B cell (primary cell): ENCODE measurements around the gene ARL13A. TPM values are rescaled to one million over a fixed set of nuclear protein-coding genes. Genes with fewer than 3 reads are reported as not detected.

Experiments
- ATAC-seq: fragments of 200-7000 bp; cut with Tn5 transposase; one replicate; pipeline ENCODE4 v1.10.0; 2021; ENCODE audit warnings: low read depth, mild to moderate bottlenecking, moderate number of reproducible peaks, moderate library complexity
- CTCF ChIA-PET: fragments of 350-600 bp; sonication (Branson Sonifier 250); formaldehyde crosslinking; loops from one replicate; lab custom pipeline; 2021; ENCODE audit warnings: antibody characterized with exemption, inconsistent platforms; lab: Charles Lee
- POLR2A ChIA-PET: fragments of 350-600 bp; sonication (Branson Sonifier 250); formaldehyde crosslinking; loops from one replicate; lab custom pipeline; 2021; ENCODE audit warnings: antibody characterized with exemption; lab: Charles Lee
- DNase-seq: peaks from one replicate; pipeline ENCODE4 v3.0.0; 2013
- H2AFZ ChIP-seq: 2 replicates; pipeline ENCODE4 v1.6.1; 2012; ENCODE audit warnings: mild to moderate bottlenecking, low read depth, low read length; ENCODE audit not compliant: insufficient read depth, poor library complexity, severe bottlenecking
- H3K27ac ChIP-seq, 2 donors: 1 replicate in 1 of 2; 2 replicates in 1 of 2; pipeline ENCODE4 v1.5.1; 2012 to 2013; ENCODE audit warnings: low read length in 2 of 2, mild to moderate bottlenecking in 2 of 2, moderate library complexity in 1 of 2
- H3K27me3 ChIP-seq, 4 experiments: fragments of 200-600 bp in 1 of 4; sonication (generic) in 1 of 4; replicated peaks in 1 of 4; 1 replicate in 2 of 4; 2 replicates in 2 of 4; pipeline versions ENCODE4 v1.6.1 to v1.7.0; 2013 to 2016; ENCODE audit warnings: low read length in 3 of 4, mild to moderate bottlenecking in 2 of 4, mixed read lengths in 1 of 4, moderate library complexity in 1 of 4; ENCODE audit not compliant: insufficient read depth in 4 of 4, control insufficient read depth in 3 of 4; ENCODE audit errors: control extremely low read depth in 1 of 4
- H3K36me3 ChIP-seq, 2 experiments: replicated peaks in 1 of 2; 1 replicate in 1 of 2; 2 replicates in 1 of 2; pipeline versions ENCODE4 v1.6.1 to v1.7.1; 2013; ENCODE audit warnings: low read length in 1 of 2; ENCODE audit not compliant: insufficient read depth in 2 of 2, control insufficient read depth in 1 of 2; ENCODE audit errors: control extremely low read depth in 1 of 2, extremely low read depth in 1 of 2
- H3K4me1 ChIP-seq, 2 donors: fragments of 200-600 bp in 1 of 2; sonication (generic) in 1 of 2; 1 replicate in 1 of 2; 2 replicates in 1 of 2; pipeline versions ENCODE4 v1.5.1 to v1.6.1; 2013 to 2017; ENCODE audit warnings: low read length in 2 of 2; ENCODE audit not compliant: control insufficient read depth in 2 of 2, insufficient read depth in 2 of 2
- H3K4me2 ChIP-seq: replicated peaks from 2 replicates; pipeline ENCODE3; 2012; ENCODE audit warnings: mild to moderate bottlenecking, low read depth, low read length; ENCODE audit not compliant: poor library complexity, severe bottlenecking
- H3K4me3 ChIP-seq, 5 experiments: fragments of 200-600 bp in 1 of 5; sonication (generic) in 1 of 5; 1 replicate in 3 of 5; 2 replicates in 2 of 5; pipeline versions ENCODE4 v1.5.1 to v1.7.0; 2011 to 2016; ENCODE audit warnings: low read length in 4 of 5, mild to moderate bottlenecking in 4 of 5, low read depth in 2 of 5, control low read depth in 1 of 5, moderate library complexity in 1 of 5; ENCODE audit not compliant: insufficient read depth in 1 of 5; ENCODE audit errors: control extremely low read depth in 1 of 5, extremely low read depth in 1 of 5
- H3K79me2 ChIP-seq: fragments of 200-600 bp; sonication (generic); one replicate; pipeline ENCODE4 v1.6.0; 2016; ENCODE audit warnings: low read length; ENCODE audit not compliant: control insufficient read depth, insufficient read depth
- H3K9ac ChIP-seq: fragments of 200-600 bp; sonication (generic); 2 replicates; pipeline ENCODE4 v1.6.1; 2017; ENCODE audit warnings: mild to moderate bottlenecking, low read length, moderate library complexity
- H3K9me3 ChIP-seq, 3 donors: one replicate each; pipeline versions ENCODE4 v1.6.1 to v1.7.1; 2013; ENCODE audit warnings: low read length in 2 of 3; ENCODE audit not compliant: control insufficient read depth in 2 of 3, insufficient read depth in 1 of 3; ENCODE audit errors: control extremely low read depth in 1 of 3
- H4K20me1 ChIP-seq: 2 replicates; pipeline ENCODE4 v1.6.0; 2012; ENCODE audit warnings: mild to moderate bottlenecking, low read length; ENCODE audit not compliant: insufficient read depth, control insufficient read depth, poor library complexity, severe bottlenecking
- H3K27ac Mint-ChIP-seq: one replicate; pipeline ENCODE4 v1.8.0; 2021; ENCODE audit warnings: mixed read lengths
- H3K27me3 Mint-ChIP-seq: one replicate; pipeline ENCODE4 v1.8.0; 2021; ENCODE audit warnings: mixed read lengths
- H3K4me1 Mint-ChIP-seq: one replicate; pipeline ENCODE4 v1.8.0; 2021; ENCODE audit warnings: mixed read lengths
- H3K4me3 Mint-ChIP-seq: one replicate; pipeline ENCODE4 v1.8.0; 2021; ENCODE audit warnings: mixed read lengths
- H3K9me3 Mint-ChIP-seq: one replicate; pipeline ENCODE4 v1.8.0; 2022; ENCODE audit warnings: mixed read lengths; ENCODE audit not compliant: insufficient read depth
- CTCF ChIP-seq: fragments of 200-600 bp; IDR thresholded peaks from one replicate; pipeline ENCODE4 v1.8.0; 2022; ENCODE audit warnings: antibody characterized with exemption, mild to moderate bottlenecking
- EZH2 ChIP-seq: IDR thresholded peaks from 2 replicates; pipeline ENCODE4 v1.6.1; 2012; ENCODE audit warnings: borderline replicate concordance, low read depth, mild to moderate bottlenecking, moderate library complexity, low read length; ENCODE audit not compliant: insufficient read depth, poor library complexity, severe bottlenecking
- WGBS: methylation state at CpG from one replicate; pipeline ENCODE4 v1.1.5; 2013; ENCODE audit warnings: missing lambda C conversion rate; ENCODE audit not compliant: insufficient coverage; 5-methylcytosine and 5-hydroxymethylcytosine counted together
- intact Hi-C: fragments of 100-400 bp; cut with micrococcal nuclease; formaldehyde crosslinking; loops from one replicate; pipeline ENCODE4 v1.10.0; 2022
- polyA plus RNA-seq: library from polyadenylated mRNA; depleted of rRNA; stranded (reverse); fragments of >200 nt; gene quantifications from 2 replicates; pipeline ENCODE4 v1.2.3, GENCODE V29; 2012
- total RNA-seq, 2 donors: library from RNA; stranded (reverse); fragments of 120-200 nt in 1 of 2; gene quantifications; 1 replicate in 1 of 2; 2 replicates in 1 of 2; pipeline versions ENCODE4 v1.2.3 to v1.2.4, GENCODE V29; 2013 to 2022

ARL13A gene
- total and polyA plus RNA-seq, 2 donors (not counting 1 experiment from before 2014, with no cell fraction given) = not detected

DNA sequence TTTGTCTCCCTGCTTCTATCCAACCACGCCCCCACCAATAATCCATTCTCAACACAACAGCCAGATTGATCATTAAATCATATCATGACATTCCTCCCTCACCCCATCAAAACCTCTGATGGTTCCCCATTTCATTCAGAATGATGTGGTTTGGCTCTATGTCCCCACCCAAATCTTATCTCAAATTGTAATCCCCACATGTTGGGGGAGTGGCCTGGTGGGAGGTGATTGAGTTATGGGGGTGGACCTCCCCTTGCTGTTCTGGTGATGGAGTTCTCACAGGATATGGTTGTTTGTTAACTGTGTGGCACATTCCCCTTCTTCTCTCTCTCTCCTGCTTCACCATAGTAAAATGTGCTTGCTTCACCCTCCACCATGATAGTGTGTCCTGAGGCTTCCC, 59.1 kb downstream of the ARL13A start:
- Histone ChIP-seq H3K4me2 (no peak overlapping the region), H3K27me3 (no peaks in the 10 kb centered on the region), H3K79me2 (no peaks in the 10 kb centered on the region), H3K27ac (no peak overlapping the region), H4K20me1 (no peaks in the 10 kb centered on the region), H3K4me1 (no peaks in the 10 kb centered on the region), H3K4me3 (no peak overlapping the region), H3K9ac (no peak overlapping the region), H3K36me3 (peaks cover 0 to 27% of the 10 kb centered on the region in 2 experiments), H2AFZ (no peak overlapping the region), H3K9me3 (no peaks in the 10 kb centered on the region)
- Mint-ChIP-seq H3K27me3 (no peaks in the 10 kb centered on the region), H3K4me3 (no peak overlapping the region), H3K9me3 (no peaks in the 10 kb centered on the region), H3K4me1 (no peaks in the 10 kb centered on the region), H3K27ac (no peak overlapping the region)
- ChIA-PET POLR2A (no interaction called here), CTCF (no interaction called here)
- no peak for DNase-seq
- intact Hi-C loops = no loop called here
- TF ChIP-seq CTCF (no peak), EZH2 (no peak)
- WGBS = no CpG with 5 or more reads among the region's 1 CpG
- no peak for ATAC-seq

GRCh38 chrX:101029665-101030064, 60.2 kb downstream of the ARL13A start:
- ChIA-PET POLR2A (no interaction called here), CTCF (no interaction called here)
- intact Hi-C loops = no loop called here
- Histone ChIP-seq H3K4me1 (no peaks in the 10 kb centered on the region), H3K27me3 (no peaks in the 10 kb centered on the region), H3K79me2 (no peaks in the 10 kb centered on the region), H3K4me2 (no peak overlapping the region), H3K9me3 (no peaks in the 10 kb centered on the region), H3K9ac (no peak overlapping the region), H3K27ac (no peak overlapping the region), H3K36me3 (peaks cover 0 to 26% of the 10 kb centered on the region in 2 experiments), H2AFZ (no peak overlapping the region), H4K20me1 (no peaks in the 10 kb centered on the region), H3K4me3 (no peak overlapping the region)
- DNase-seq = no peak
- H3K27ac Mint-ChIP-seq = no peak overlapping the region
- H3K9me3 Mint-ChIP-seq = no peaks in the 10 kb centered on the region
- TF ChIP-seq CTCF (no peak), EZH2 (no peak)
- no CpG with 5 or more reads among the region's 1 CpG for WGBS
- no peaks in the 10 kb centered on the region for H3K4me1 Mint-ChIP-seq
- no peak for ATAC-seq
- no peak overlapping the region for H3K4me3 Mint-ChIP-seq
- H3K27me3 Mint-ChIP-seq = no peaks in the 10 kb centered on the region
